Adipocyte (in vitro differentiated cells): ENCODE data around the gene C1QA.

Source experiments
- DNase-seq: peaks from one replicate; pipeline ENCODE4 v3.0.0-alpha.2; 2015; ENCODE audit warnings: low read depth
- H3K27me3 ChIP-seq: replicated peaks from 2 replicates; pipeline ENCODE4 v1.7.0; 2013; ENCODE audit warnings: mild to moderate bottlenecking, low read length, moderate library complexity; ENCODE audit not compliant: control insufficient read depth, insufficient read depth
- H3K36me3 ChIP-seq: 2 replicates; pipeline ENCODE4 v1.7.0; 2013; ENCODE audit warnings: low read length, mild to moderate bottlenecking, moderate library complexity; ENCODE audit not compliant: control insufficient read depth, insufficient read depth, severe bottlenecking
- H3K4me1 ChIP-seq: 2 replicates; pipeline ENCODE4 v1.7.0; 2013; ENCODE audit warnings: mild to moderate bottlenecking, low read length, moderate library complexity; ENCODE audit not compliant: control insufficient read depth, insufficient read depth
- H3K4me3 ChIP-seq: 2 replicates; pipeline ENCODE4 v1.7.0; 2013; ENCODE audit warnings: mild to moderate bottlenecking, low read length, moderate library complexity
- H3K9ac ChIP-seq: 2 replicates; pipeline ENCODE4 v1.7.0; 2013; ENCODE audit warnings: mild to moderate bottlenecking, low read length, moderate library complexity
- H3K9me3 ChIP-seq: 2 replicates; pipeline ENCODE4 v1.7.0; 2013; ENCODE audit warnings: mild to moderate bottlenecking, low read length, moderate library complexity; ENCODE audit not compliant: control insufficient read depth

C1QA gene

DNA sequence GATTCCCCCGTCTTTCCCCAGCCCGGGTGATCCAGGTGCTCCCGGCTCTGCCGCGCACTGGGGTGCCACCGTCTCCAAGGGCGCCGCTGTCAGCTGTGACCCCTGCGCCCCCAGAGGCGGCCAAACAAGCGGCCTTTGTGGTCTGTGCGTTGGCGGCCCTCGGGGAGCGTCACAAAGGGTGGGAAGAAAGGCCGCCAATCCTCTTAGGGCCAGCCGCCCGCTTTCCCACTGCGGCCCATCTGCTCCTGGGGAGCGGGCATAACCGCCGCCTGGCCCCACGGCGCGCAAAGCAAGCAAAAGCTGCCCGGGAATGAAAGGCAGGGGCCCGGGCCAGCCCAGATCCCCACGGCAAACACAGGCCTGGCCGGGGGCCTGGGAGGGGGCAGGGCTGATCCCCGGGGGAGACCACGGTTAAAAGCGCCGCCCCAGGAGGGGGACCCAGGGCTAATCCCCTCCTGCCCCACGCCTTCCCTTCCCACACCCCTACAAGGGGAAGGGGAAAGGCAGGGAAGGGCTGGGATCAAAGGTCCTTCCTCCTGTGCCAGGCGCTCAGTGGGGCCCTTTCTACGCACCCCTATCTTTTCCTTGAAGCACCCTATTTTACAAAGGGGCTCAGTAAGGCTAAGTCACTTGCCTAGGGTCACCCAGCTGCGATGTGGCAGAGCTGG is 40.6 kb downstream of the C1QA start:
- Histone ChIP-seq H3K36me3 (no peaks in the 10 kb centered on the region), H3K27me3 (peaks cover 24% of the 10 kb centered on the region)
- no peak for DNase-seq

DNA sequence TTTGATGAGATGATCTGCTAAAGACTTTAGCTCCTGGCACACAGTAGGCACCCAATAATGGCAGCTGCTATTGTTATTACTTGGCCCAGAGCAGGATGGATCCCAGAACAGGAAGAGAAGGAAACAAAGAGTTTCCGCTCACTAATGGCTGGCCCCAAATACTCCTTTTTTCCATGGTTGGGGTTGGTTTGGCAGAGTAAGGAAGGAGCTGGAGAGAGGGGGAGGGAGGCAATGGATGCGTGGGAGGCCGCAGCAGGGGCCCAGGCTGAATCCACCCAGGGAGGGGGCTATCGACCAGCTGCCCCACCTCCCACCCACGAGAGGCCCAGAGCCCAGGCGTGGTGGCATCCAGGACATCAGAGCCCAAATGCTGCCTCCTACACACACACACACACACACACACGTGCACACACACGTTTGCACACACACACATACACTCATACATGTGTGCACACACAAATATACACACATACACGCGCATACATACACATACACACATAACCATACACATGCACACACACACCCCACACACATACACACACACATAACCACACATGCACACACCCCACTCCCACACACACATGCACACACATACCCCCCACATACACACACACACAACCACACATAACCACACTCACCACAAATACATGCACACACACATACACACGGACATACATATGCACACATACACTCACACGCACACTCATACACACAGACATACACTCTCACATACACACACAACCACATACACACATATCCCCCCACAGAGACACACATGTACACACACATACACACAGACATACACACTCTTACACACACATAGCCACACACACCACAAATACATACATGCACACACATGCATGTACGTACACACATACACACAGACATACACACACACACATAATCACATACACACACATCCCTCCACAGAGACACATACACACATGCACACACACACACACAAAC is 41.8 kb downstream of the C1QA start:
- no peaks in the 10 kb centered on the region for H3K9me3 ChIP-seq
- H3K9ac ChIP-seq = no peak overlapping the region
- peaks cover 19% of the 10 kb centered on the region for H3K27me3 ChIP-seq

More for the DNA sequence above, 40.6 kb downstream of the C1QA start:
- no peaks in the 10 kb centered on the region for H3K9me3 ChIP-seq
- H3K4me3 ChIP-seq = no peak overlapping the region
- no peak overlapping the region for H3K9ac ChIP-seq
- H3K4me1 ChIP-seq = peaks cover 8% of the 10 kb centered on the region

DNA sequence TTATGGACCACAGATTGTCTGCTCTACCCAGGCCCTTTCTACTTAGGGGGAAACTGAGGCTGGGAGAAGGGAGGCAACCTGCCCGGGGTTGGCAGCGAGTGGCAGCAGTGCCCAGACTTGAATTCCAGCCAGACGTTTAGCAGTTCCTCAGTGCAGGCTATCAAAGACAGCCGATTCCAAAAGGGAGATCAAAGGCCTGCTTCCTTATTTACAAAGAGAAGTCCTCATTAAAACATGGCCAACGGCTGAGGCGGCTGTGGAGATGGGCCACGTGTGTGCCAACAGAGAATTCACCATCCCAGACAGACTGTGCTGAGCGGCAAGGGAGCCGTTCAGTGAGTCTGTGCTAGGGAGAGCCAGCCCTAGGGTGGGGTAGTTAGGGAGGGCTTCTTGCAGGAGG is 44.3 kb downstream of the C1QA start:
- DNase-seq = no peak
- peaks cover 11% of the 10 kb centered on the region for H3K4me1 ChIP-seq
- H3K9me3 ChIP-seq = no peaks in the 10 kb centered on the region
- H3K4me3 ChIP-seq = no peak overlapping the region
- no peak overlapping the region for H3K9ac ChIP-seq
- no peaks in the 10 kb centered on the region for H3K36me3 ChIP-seq
- H3K27me3 ChIP-seq = peaks cover 19% of the 10 kb centered on the region

More for the DNA sequence above, 41.8 kb downstream of the C1QA start:
- Histone ChIP-seq H3K36me3 (no peaks in the 10 kb centered on the region), H3K4me3 (no peak overlapping the region), H3K4me1 (peaks cover 8% of the 10 kb centered on the region)
- DNase-seq = no peak

DNA sequence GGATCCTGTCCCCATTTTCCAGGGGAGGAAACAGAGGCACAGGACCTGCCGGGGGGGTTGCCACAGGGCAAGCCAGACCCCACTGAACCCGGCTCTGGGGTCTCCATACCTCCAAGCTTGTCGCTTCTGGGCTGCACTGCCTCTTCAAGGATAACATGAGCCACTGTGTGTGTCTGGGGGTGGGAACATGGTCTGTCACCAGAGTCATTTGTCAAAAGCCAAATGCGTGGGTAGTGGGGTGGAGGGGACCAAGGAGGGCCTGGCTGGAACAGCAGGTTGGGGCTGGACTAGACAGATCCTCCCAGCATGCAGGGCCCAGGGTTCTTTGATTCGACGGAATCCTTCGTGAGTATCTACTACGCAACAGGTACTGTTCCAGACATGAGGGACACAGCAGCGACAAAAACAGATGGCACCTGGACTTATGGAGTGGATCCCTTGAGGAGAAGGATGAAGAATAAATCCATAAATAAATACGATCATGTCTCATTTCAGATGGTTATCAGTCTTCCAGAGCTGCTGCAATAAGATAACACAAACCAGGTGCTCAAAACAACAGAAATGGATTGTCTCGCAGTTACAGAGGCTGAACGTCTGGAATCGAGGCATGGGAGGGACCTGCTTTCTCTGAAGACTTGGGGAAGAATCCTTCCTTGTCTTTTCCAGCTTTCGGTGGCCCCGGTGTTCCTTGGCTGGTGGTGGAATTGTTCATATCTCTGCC is 45.3 kb downstream of the C1QA start:
- H3K36me3 ChIP-seq = no peaks in the 10 kb centered on the region
- peaks cover 22% of the 10 kb centered on the region for H3K27me3 ChIP-seq
- H3K4me1 ChIP-seq = peaks cover 6% of the 10 kb centered on the region
- H3K9ac ChIP-seq = no peak overlapping the region
- H3K9me3 ChIP-seq = no peaks in the 10 kb centered on the region
- H3K4me3 ChIP-seq = no peak overlapping the region
- DNase-seq = no peak

DNA sequence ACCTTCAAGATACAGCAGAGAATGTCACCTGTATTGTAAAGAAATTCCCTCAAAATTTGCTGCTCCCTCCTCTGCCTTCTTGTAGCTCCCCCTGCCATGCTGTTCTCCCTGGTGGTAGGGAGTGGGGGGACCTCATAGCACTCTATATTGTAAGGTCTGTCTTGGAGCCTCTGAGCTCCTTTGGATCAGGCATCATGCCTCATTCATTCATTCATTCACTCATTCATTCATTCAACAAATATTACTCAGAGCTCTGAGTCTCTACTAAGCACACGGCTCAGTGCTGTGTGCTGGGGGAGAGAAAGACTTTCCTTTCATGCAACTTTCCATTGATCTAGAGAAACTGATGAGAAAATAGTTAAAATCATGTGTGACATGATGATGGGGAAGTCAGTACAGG is 47.1 kb downstream of the C1QA start:
- Histone ChIP-seq H3K36me3 (no peaks in the 10 kb centered on the region), H3K9me3 (no peaks in the 10 kb centered on the region), H3K4me1 (peaks cover 6% of the 10 kb centered on the region), H3K9ac (no peak overlapping the region), H3K27me3 (peaks cover 24% of the 10 kb centered on the region), H3K4me3 (no peak overlapping the region)
- DNase-seq = no peak

DNA sequence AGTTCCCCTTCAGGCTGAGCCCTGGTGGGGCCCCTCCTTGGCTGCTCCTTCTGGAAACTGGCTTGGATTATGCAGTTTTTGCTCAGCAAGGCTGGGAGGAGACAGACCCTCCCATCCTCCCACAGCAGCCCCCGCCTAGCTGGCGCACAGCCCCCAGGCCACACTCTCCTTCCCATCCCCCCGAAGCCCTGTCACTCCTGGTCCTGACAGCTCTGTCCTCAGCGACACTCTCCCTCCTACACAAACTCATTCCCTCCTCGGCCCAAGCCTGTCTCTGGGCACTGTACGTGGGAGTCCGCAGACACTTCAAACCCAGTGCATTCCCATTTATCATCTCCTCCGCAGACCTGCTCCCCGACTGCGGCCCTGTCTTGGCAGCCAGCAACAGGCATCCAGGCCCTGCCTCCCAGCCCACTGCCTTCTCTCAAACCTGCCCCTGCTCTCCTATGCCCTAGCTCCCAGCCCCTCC is 49.2 kb downstream of the C1QA start:
- peaks cover 20% of the 10 kb centered on the region for H3K27me3 ChIP-seq
- H3K9ac ChIP-seq = no peak overlapping the region
- H3K36me3 ChIP-seq = no peaks in the 10 kb centered on the region
- DNase-seq = no peak
- H3K4me3 ChIP-seq = no peak overlapping the region
- H3K9me3 ChIP-seq = no peaks in the 10 kb centered on the region
- peaks cover 6% of the 10 kb centered on the region for H3K4me1 ChIP-seq

DNA sequence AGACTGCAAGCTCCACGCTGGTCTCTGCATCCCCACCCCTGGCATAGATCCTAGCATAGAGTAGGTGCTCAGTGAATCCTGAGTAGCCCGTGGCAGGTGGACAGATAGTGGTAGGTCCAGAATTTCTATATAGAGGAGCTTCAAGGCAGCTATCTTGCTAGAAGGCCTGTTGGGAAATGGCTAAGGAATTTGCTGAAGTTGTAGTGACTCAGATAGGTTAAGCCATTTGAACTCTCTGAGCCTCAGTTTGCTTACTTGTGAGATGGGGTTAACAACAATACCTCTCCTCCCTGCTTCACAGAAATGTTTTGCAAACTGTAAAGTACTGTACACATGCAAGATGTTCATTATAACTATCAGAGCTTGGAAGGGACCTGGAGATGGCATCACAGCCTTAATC is 50.8 kb downstream of the C1QA start:
- no peaks in the 10 kb centered on the region for H3K9me3 ChIP-seq
- DNase-seq = no peak
- peaks cover 6% of the 10 kb centered on the region for H3K4me1 ChIP-seq
- H3K4me3 ChIP-seq = no peak overlapping the region
- H3K27me3 ChIP-seq = peaks cover 16% of the 10 kb centered on the region
- no peak overlapping the region for H3K9ac ChIP-seq
- no peaks in the 10 kb centered on the region for H3K36me3 ChIP-seq

DNA sequence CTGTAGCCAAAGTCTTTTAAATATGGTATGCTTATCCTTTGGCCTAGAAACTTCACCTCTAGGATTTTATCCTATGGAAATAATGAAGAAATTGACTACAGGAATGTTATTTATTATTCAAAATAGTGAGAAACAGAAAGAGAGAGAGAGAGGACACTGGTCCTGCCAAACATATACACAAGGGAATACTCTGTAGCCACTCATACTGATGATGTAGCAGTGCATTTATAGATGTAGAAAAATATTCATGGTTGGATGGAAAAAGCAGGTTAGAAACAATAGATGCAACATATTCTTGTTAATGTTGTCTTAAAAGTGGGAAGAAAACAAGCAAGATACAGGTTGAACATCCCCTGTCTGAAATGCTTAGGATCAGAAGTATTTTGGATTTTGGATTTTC is 52.0 kb downstream of the C1QA start:
- Histone ChIP-seq H3K9me3 (no peaks in the 10 kb centered on the region), H3K4me1 (peaks cover 6% of the 10 kb centered on the region), H3K36me3 (no peaks in the 10 kb centered on the region), H3K4me3 (no peak overlapping the region), H3K9ac (no peak overlapping the region), H3K27me3 (peaks cover 10% of the 10 kb centered on the region)
- DNase-seq = no peak
